Common myeloid progenitor, CD34-positive (primary cell): ENCODE data around the gene ELMO3.

Experiments
- CTCF ChIA-PET: fragments of 350-600 bp; sonication (Branson Sonifier 250); formaldehyde crosslinking; loops from one replicate; lab custom pipeline; 2021; ENCODE audit warnings: antibody characterized with exemption; lab: Charles Lee
- POLR2A ChIA-PET: fragments of 350-600 bp; sonication (Branson Sonifier 250); formaldehyde crosslinking; loops from one replicate; lab custom pipeline; 2021; ENCODE audit warnings: antibody characterized with exemption; lab: Charles Lee
- DNase-seq, 3 donors: peaks; one replicate each; pipeline versions ENCODE4 v3.0.0 to v3.0.0-alpha.2; 2013
- H3K27ac ChIP-seq, 2 experiments: 1 replicate in 1 of 2; 2 replicates in 1 of 2; pipeline ENCODE4 v1.7.0; 2013; ENCODE audit warnings: inconsistent platforms in 2 of 2, low read length in 2 of 2, mild to moderate bottlenecking in 2 of 2, low read depth in 1 of 2, moderate library complexity in 1 of 2; ENCODE audit not compliant: severe bottlenecking in 2 of 2, insufficient read depth in 1 of 2, poor library complexity in 1 of 2
- H3K27me3 ChIP-seq, 5 experiments: replicated peaks in 2 of 5; 1 replicate in 3 of 5; 2 replicates in 2 of 5; pipeline versions ENCODE4 v1.6.1 to v1.7.0; 2013; ENCODE audit warnings: low read length in 4 of 5, mild to moderate bottlenecking in 2 of 5, moderate library complexity in 2 of 5, inconsistent platforms in 1 of 5; ENCODE audit not compliant: insufficient read depth in 5 of 5, control insufficient read depth in 4 of 5
- H3K36me3 ChIP-seq, 4 experiments: 1 replicate in 2 of 4; 2 replicates in 2 of 4; pipeline versions ENCODE4 v1.6.1 to v1.7.0; 2013; ENCODE audit warnings: low read length in 3 of 4, control low read depth in 1 of 4, mild to moderate bottlenecking in 1 of 4; ENCODE audit not compliant: control insufficient read depth in 4 of 4, insufficient read depth in 4 of 4
- H3K4me1 ChIP-seq, 4 experiments: 1 replicate in 3 of 4; 2 replicates in 1 of 4; pipeline versions ENCODE4 v1.6.1 to v1.7.1; 2013; ENCODE audit warnings: low read length in 3 of 4, mild to moderate bottlenecking in 3 of 4, control low read depth in 1 of 4, inconsistent platforms in 1 of 4, moderate library complexity in 1 of 4; ENCODE audit not compliant: control insufficient read depth in 4 of 4, insufficient read depth in 4 of 4; ENCODE audit errors: control extremely low read depth in 1 of 4
- H3K4me3 ChIP-seq, 7 experiments: 1 replicate in 4 of 7; 2 replicates in 3 of 7; pipeline versions ENCODE4 v1.5.1 to v1.7.0; 2013; ENCODE audit warnings: mild to moderate bottlenecking in 7 of 7, low read length in 6 of 7, moderate library complexity in 6 of 7, inconsistent platforms in 2 of 7, low read depth in 2 of 7, control low read depth in 1 of 7; ENCODE audit not compliant: insufficient read depth in 4 of 7, control insufficient read depth in 1 of 7; ENCODE audit errors: extremely low read depth in 1 of 7
- H3K9me3 ChIP-seq, 5 experiments: 1 replicate in 4 of 5; 2 replicates in 1 of 5; pipeline versions ENCODE4 v1.6.1 to v1.7.1; 2013; ENCODE audit warnings: low read length in 4 of 5, mild to moderate bottlenecking in 2 of 5, inconsistent platforms in 1 of 5, low read depth in 1 of 5, moderate library complexity in 1 of 5; ENCODE audit not compliant: control insufficient read depth in 4 of 5, insufficient read depth in 2 of 5; ENCODE audit errors: control extremely low read depth in 1 of 5
- WGBS: methylation state at CpG from one replicate; pipeline ENCODE4 v1.1.5; 2013; ENCODE audit not compliant: insufficient coverage; 5-methylcytosine and 5-hydroxymethylcytosine counted together

Gene ELMO3

DNA sequence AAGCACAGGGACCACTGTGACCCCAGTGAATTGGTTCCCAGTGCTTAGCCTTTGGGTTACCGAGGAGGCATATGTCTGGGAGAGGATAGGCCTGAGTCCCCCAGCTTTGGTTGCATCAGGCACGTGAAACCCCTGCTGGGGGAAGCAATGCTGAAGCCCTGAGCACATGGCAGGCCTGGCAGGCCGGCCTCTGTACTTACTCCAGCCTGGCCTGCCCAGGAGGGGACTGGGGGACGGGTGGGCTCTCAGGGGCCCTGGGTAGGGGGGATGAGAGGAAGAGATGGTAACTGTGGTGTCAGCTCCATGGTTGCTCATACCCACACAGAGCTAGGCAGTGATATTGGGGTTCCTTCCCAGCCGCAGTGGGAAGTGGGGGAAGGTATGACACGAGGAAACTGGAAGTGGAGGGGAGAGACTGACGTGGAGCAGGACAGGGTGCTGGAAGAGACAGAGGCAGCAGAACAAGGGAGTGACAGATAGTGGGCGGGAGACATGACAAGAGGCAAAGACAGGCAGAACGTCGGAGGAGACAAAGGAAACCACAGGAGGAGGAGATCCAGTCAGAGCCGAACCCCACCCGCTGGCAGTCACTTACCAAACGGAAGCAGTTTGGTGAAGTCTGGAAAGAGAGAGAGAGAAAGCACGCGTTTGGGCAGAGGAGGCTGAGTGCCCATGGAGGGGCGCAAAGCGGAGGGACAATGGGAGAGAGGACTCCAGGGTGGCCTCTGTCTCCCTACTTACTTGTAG lies 37.1 kb downstream of the ELMO3 start:
- POLR2A ChIA-PET, result no interaction called here
- H3K36me3 ChIP-seq, result peaks cover 17 to 78% (median 58%) of the 10 kb centered on the region in 4 experiments
- H3K4me3 ChIP-seq, result no peak overlapping the region
- H3K9me3 ChIP-seq, result no peaks in the 10 kb centered on the region
- peaks cover 0 to 6% (median under 1%) of the 10 kb centered on the region in 4 experiments for H3K4me1 ChIP-seq
- peak in 1 of 3 donors; percentile 23 for DNase-seq
- WGBS, result 98% methylated on average over 17 of the region's 17 CpGs
- H3K27ac ChIP-seq, result no peak overlapping the region
- CTCF ChIA-PET, result interaction anchor here (0.9 to 10.7 kb wide), 3 partner anchors 9 to 43 kb away, joined by 3 to 108 read pairs (median 4); partner anchors contain the start of genes FHOD1, SLC9A5 and TMEM208
- no peaks in the 10 kb centered on the region for H3K27me3 ChIP-seq

DNA sequence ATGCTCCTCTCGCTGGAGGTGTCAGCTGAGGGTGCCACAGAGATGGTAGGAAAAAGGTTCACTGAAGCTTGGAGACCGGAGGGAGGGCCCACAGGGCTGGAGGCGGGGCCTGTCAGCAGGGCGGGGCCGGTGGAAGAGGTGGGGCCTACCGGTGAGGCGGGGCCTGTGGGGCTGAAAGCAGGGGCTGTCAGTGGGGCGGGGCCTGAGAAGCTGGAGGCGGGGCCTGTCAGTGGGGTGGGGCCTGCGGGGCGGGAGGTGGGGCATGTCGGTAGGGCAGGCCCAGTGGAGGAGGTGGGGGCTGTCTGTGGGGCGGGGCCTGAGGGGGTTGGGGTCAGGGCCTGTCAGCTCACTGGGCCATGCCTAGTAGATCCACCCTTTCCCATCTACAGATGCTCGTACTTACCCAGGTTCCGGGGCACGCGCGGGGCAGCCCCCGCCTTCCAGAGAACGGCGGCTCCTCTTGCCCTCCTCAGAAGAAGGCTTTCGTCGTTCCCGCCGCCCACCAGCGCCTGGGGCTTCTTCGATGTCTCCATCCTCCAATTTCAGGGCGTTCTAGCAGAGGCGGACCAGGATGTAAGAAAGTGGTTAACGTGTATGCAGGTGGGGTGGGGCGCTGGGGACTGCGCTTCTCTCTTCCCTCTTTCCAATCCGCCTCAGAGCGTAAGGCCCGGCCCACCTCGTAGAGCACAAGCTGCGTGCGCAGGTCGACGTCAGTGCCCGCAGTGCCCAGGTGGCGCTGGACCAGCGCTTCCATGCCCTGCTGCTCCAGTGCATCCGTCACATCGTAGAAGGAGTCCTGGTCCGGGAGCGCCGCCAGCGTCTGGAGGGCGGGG lies 37.8 kb downstream of the ELMO3 start:
- no peak overlapping the region for H3K27ac ChIP-seq
- POLR2A ChIA-PET, result interaction anchor here (1.9 kb wide), 1 partner anchor 9 kb away, joined by 5 read pairs; no protein-coding TSS in a partner anchor
- peaks cover 17 to 74% (median 51%) of the 10 kb centered on the region in 4 experiments for H3K36me3 ChIP-seq
- H3K9me3 ChIP-seq, result no peaks in the 10 kb centered on the region
- DNase-seq, result peak; percentile 67 to 80 (median 75)
- WGBS, result 95% methylated on average over 30 of the region's 50 CpGs
- no peak overlapping the region for H3K4me3 ChIP-seq
- peaks cover 0 to 14% (median 6%) of the 10 kb centered on the region in 4 experiments for H3K4me1 ChIP-seq
- CTCF ChIA-PET, result interaction anchor here (0.9 to 10.7 kb wide), 4 partner anchors 9 to 43 kb away, joined by 3 to 108 read pairs (median 6); partner anchors contain the start of genes FHOD1, SLC9A5 and TMEM208
- H3K27me3 ChIP-seq, result no peaks in the 10 kb centered on the region

DNA sequence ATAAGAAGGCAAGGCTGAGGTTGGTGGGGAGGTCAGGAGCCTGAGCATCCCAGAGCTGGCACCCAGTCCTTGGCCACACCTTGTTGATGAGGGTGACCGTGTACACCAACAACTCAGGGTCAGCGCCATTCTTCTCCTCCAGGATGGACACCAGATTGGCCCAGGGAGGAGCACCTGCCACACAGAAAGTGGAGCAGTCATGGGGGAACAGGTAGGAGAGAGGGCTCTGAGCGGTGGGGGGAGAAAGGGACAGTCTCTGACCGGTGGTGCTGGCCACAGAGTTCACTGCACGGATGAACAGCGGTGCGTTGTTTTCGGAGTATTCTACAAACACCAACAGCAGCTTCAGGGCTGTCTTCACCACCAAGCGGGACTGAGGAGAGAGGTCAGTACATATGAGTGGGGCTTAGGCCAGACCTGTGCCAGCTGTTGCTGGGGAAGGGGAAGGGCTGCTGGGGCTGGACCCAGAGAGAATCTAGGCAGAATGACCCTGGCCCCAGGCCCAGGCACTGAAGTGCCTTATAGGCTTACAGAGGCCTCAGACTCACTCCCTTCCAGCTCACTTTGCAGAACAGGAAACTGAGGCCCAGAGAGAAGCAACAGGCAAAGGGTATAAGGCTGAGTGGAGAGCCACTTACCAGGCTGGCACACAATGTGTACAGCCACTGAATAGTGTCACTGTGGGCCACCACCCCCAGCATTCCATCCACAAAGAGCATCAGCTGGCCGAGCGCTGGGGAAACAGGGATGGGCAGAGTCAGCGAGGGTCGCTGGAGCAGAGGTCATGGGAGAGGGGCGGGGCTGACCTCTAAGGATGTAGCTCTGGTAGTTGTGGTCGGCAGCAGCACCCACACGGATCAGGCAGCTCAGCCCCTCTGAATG lies 38.7 kb downstream of the ELMO3 start:
- no peaks in the 10 kb centered on the region for H3K27me3 ChIP-seq
- ChIA-PET POLR2A (interaction anchor here (1.9 kb wide), 2 partner anchors 8 to 10 kb away, joined by 5 read pairs; partner anchors contain the start of gene TMEM208), CTCF (interaction anchor here (1.0 to 2.3 kb wide), 3 partner anchors 8 to 10 kb away, joined by 3 to 9 read pairs (median 9); partner anchors contain the start of genes FHOD1, SLC9A5 and TMEM208)
- H3K36me3 ChIP-seq, result peaks cover 17 to 73% (median 49%) of the 10 kb centered on the region in 4 experiments
- H3K9me3 ChIP-seq, result no peaks in the 10 kb centered on the region
- no peak for DNase-seq
- no peak overlapping the region for H3K27ac ChIP-seq
- 94% methylated on average over 12 of the region's 16 CpGs for WGBS
- H3K4me3 ChIP-seq, result no peak overlapping the region
- H3K4me1 ChIP-seq, result peaks cover under 1 to 22% (median 11%) of the 10 kb centered on the region in 4 experiments

DNA sequence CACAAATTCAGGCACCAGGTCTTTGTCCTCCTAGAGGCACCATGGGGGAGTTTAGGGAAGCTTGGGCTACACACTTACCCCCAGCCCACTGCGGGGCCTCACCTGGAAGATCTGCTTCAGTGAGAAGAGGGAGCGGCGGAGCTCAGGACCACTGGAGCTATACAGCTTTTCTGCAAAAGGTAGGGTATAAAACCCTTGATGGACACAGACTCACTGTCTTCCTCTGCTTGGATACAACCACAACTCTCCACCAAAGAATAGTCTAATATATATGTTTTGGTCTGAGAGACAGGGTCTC lies 39.3 kb downstream of the ELMO3 start:
- Histone ChIP-seq H3K4me1 (peaks cover 7 to 26% (median 15%) of the 10 kb centered on the region in 4 experiments), H3K4me3 (no peak overlapping the region), H3K9me3 (no peaks in the 10 kb centered on the region), H3K27me3 (no peaks in the 10 kb centered on the region), H3K36me3 (peaks cover 17 to 75% (median 47%) of the 10 kb centered on the region in 4 experiments), H3K27ac (no peak overlapping the region)
- no CpG with 5 or more reads among the region's 3 CpGs for WGBS
- POLR2A ChIA-PET, result interaction anchor here (1.9 kb wide), 2 partner anchors 8 to 11 kb away, joined by 5 read pairs; partner anchors contain the start of gene TMEM208
- CTCF ChIA-PET, result interaction anchor here (1.0 to 2.3 kb wide), 3 partner anchors 9 to 10 kb away, joined by 3 to 9 read pairs (median 9); partner anchors contain the start of genes FHOD1, SLC9A5 and TMEM208
- DNase-seq, result no peak

DNA sequence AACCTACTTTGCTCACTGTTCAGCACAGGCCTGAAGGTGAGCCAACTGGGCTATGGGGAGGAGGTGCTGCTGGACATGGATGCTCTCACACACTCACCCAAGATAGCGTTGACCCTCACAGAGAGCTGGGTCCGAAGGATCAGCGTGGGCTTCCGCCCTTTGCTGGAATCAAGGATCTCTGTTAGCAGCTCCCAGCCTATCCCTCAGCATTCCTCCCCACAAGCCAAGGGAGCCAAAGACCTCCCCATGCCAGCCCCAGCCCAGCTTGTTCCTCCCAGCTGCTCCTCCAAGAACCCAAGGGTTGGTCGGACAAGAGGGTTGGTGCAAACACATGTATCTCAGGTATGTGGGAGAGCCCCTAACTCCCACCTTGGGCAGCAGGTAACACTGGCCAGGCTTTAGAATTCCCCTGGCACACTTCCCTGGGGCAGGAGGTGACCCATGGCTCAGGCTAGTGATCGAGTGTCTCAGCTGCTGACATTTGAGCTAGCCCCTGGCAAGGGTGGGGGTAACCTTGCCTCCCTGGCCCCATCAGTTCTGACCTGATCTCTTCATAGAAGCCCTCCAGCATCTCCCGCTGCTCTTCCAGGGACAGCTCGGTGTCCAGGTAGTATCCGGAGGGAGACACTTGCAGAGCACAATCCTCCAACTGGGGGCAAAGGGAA lies 40.0 kb downstream of the ELMO3 start:
- CTCF ChIA-PET, result interaction anchor here (0.6 to 2.5 kb wide), 8 partner anchors 8 to 54 kb away, joined by 3 to 9 read pairs (median 5); partner anchors contain the start of genes FHOD1, SLC9A5 and TMEM208
- Histone ChIP-seq H3K27ac (no peak overlapping the region), H3K4me3 (no peak overlapping the region), H3K27me3 (no peaks in the 10 kb centered on the region), H3K9me3 (no peaks in the 10 kb centered on the region), H3K36me3 (peaks cover 17 to 69% (median 42%) of the 10 kb centered on the region in 4 experiments), H3K4me1 (peaks cover 12 to 33% (median 22%) of the 10 kb centered on the region in 4 experiments)
- no peak for DNase-seq
- POLR2A ChIA-PET, result interaction anchor here (1.9 kb wide), 1 partner anchor 12 kb away, joined by 5 read pairs; the partner anchor contains the start of gene TMEM208
- 98% methylated on average over 7 of the region's 9 CpGs for WGBS
